Kidney epithelial cell (primary cell): ENCODE measurements around the gene PLPPR3. TPM values are rescaled to one million over a fixed set of nuclear protein-coding genes. Genes with fewer than 3 reads are reported as not detected.
"Not testable (repeated sequence)": the region's sequence is repeated elsewhere in the genome, so short reads cannot be mapped to it uniquely, and the experiment has no call there.

Experiments used
- DNase-seq: peaks from one replicate; pipeline ENCODE4 v3.0.0-alpha.2; 2010; ENCODE audit warnings: low read depth
- H3K27me3 ChIP-seq: 2 replicates; pipeline ENCODE4 v1.6.0; 2011; ENCODE audit warnings: low read length; ENCODE audit not compliant: control insufficient read depth, insufficient read depth
- H3K36me3 ChIP-seq: 2 replicates; pipeline ENCODE4 v1.5.1; 2011; ENCODE audit warnings: low read length; ENCODE audit not compliant: control insufficient read depth, insufficient read depth
- H3K4me3 ChIP-seq: 2 replicates; pipeline ENCODE4 v1.5.1; 2011; ENCODE audit warnings: low read depth, mild to moderate bottlenecking, control low read depth, low read length
- CTCF ChIP-seq: IDR thresholded peaks from 2 replicates; pipeline ENCODE4 v1.5.1; 2011; ENCODE audit warnings: mild to moderate bottlenecking, moderate library complexity, low read length, control low read depth, inconsistent platforms; ENCODE audit not compliant: insufficient read depth, poor library complexity, severe bottlenecking
- total RNA-seq: library from RNA; depleted of rRNA; stranded (reverse); fragments of >200 nt; gene quantifications from 2 replicates; pipeline ENCODE4 v1.2.3, GENCODE V29; 2015

The PLPPR3 gene
- total RNA-seq, 1 donor from 2014 or later = 2.9 TPM

GRCh38 chr19:823565-824121 is 1.9 kb upstream of the PLPPR3 start:
- TF ChIP-seq CTCF = no peak
- H3K27me3 ChIP-seq = peaks cover 16% of the 10 kb centered on the region
- no peak for DNase-seq
- no peaks in the 10 kb centered on the region for H3K36me3 ChIP-seq
- H3K4me3 ChIP-seq = no peak overlapping the region

- no peak for DNase-seq
- TF ChIP-seq CTCF = no peak
- H3K4me3 ChIP-seq = peak overlapping the region; percentile 10
- peaks cover 16% of the 10 kb centered on the region for H3K27me3 ChIP-seq
- H3K36me3 ChIP-seq = no peaks in the 10 kb centered on the region
Measured at GRCh38 chr19:821231-821824, 427 bp downstream of the PLPPR3 start.

DNA sequence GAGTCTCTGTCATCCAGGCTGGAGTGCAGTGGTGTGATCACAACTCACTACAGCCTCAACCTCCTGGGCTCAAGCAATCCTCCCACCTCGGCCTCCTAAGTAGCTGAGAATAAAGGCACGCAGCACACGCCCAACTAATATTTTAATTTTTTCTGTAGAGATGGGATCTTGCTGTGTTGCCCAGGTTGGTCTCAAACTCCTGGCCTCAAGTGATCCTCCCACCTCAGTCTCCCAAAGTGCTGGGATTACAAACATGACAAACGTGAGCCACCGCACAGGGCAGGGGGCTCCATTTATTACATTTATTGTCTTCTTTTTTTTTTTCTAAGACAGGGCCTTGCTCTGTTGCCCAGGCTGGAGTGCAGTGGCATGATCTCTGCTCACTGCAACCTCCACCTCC is 1.5 kb downstream of the PLPPR3 start:
- H3K36me3 ChIP-seq, DNase-seq, H3K4me3 ChIP-seq: not testable (repeated sequence)
- peaks cover 16% of the 10 kb centered on the region for H3K27me3 ChIP-seq

GRCh38 chr19:816500-816857 is 5.3 kb downstream of the PLPPR3 start:
- no peak for DNase-seq
- Histone ChIP-seq H3K27me3 (no peaks in the 10 kb centered on the region), H3K36me3 (no peaks in the 10 kb centered on the region), H3K4me3 (no peak overlapping the region)
- no peak for TF ChIP-seq CTCF

GRCh38 chr19:815775-816499 is 5.8 kb downstream of the PLPPR3 start:
- no peak for DNase-seq
- Histone ChIP-seq H3K4me3 (no peak overlapping the region), H3K27me3 (no peaks in the 10 kb centered on the region), H3K36me3 (peaks cover 1% of the 10 kb centered on the region)
- TF ChIP-seq CTCF = no peak

- H3K4me3 ChIP-seq = no peak overlapping the region
- DNase-seq = no peak
- H3K36me3 ChIP-seq = peaks cover 1% of the 10 kb centered on the region
- TF ChIP-seq CTCF = no peak
- H3K27me3 ChIP-seq = no peaks in the 10 kb centered on the region
Measured at GRCh38 chr19:815079-815774, 6.5 kb downstream of the PLPPR3 start.
